ENCODE measurements around the gene CATSPERZ.

- TF ChIP-seq, protein P1, sequence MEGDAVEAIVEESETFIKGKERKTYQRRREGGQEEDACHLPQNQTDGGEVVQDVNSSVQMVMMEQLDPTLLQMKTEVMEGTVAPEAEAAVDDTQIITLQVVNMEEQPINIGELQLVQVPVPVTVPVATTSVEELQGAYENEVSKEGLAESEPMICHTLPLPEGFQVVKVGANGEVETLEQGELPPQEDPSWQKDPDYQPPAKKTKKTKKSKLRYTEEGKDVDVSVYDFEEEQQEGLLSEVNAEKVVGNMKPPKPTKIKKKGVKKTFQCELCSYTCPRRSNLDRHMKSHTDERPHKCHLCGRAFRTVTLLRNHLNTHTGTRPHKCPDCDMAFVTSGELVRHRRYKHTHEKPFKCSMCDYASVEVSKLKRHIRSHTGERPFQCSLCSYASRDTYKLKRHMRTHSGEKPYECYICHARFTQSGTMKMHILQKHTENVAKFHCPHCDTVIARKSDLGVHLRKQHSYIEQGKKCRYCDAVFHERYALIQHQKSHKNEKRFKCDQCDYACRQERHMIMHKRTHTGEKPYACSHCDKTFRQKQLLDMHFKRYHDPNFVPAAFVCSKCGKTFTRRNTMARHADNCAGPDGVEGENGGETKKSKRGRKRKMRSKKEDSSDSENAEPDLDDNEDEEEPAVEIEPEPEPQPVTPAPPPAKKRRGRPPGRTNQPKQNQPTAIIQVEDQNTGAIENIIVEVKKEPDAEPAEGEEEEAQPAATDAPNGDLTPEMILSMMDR (conservative IDR thresholded peaks at IDR 0.05; ENCODE audit: low read length): no peak
- TF ChIP-seq EZH2phosphoT487 (IDR thresholded peaks at IDR 0.05; ENCODE audit: borderline replicate concordance): no peak
These were observed 39.9 kb upstream of the CATSPERZ start for GRCh38 chr11:64260147-64260708.
